CD4-positive, alpha-beta T cell (primary cell): ENCODE results near the gene SLC29A1. TPM values are rescaled to one million over a fixed set of nuclear protein-coding genes. Genes with fewer than 3 reads are reported as not detected.

Source experiments
- ATAC-seq: fragments of 200-7000 bp; cut with Tn5 transposase; one replicate; pipeline ENCODE4 v1.10.0; 2022; ENCODE audit warnings: mild to moderate bottlenecking; ENCODE audit not compliant: poor library complexity
- CTCF ChIA-PET: fragments of 350-600 bp; sonication (Branson Sonifier 250); formaldehyde crosslinking; loops from one replicate; lab custom pipeline; 2021; ENCODE audit warnings: antibody characterized with exemption, inconsistent platforms; lab: Charles Lee
- POLR2A ChIA-PET: fragments of 350-600 bp; sonication (Branson Sonifier 250); formaldehyde crosslinking; loops from one replicate; lab custom pipeline; 2021; ENCODE audit warnings: antibody characterized with exemption, inconsistent platforms; lab: Charles Lee
- DNase-seq, 14 experiments: peaks; one replicate each; pipeline ENCODE4 v3.0.0-alpha.2; 2013 to 2020; ENCODE audit warnings: mixed read lengths in 2 of 14
- H3K27ac ChIP-seq, 2 donors: one replicate each; pipeline versions ENCODE4 v1.5.1 to v1.7.0; 2013; ENCODE audit warnings: low read length in 2 of 2, low read depth in 1 of 2, mild to moderate bottlenecking in 1 of 2
- H3K27me3 ChIP-seq, 2 experiments: 1 replicate in 1 of 2; 2 replicates in 1 of 2; pipeline versions ENCODE4 v1.6.1 to v1.7.0; 2013; ENCODE audit warnings: low read length in 2 of 2, control low read depth in 1 of 2, mild to moderate bottlenecking in 1 of 2, moderate library complexity in 1 of 2; ENCODE audit not compliant: insufficient read depth in 2 of 2, control insufficient read depth in 1 of 2
- H3K36me3 ChIP-seq: one replicate; pipeline ENCODE4 v1.6.1; 2013; ENCODE audit warnings: low read length, control low read depth; ENCODE audit not compliant: insufficient read depth
- H3K4me1 ChIP-seq: one replicate; pipeline ENCODE4 v1.6.1; 2013; ENCODE audit warnings: low read length, control low read depth; ENCODE audit not compliant: insufficient read depth
- H3K4me3 ChIP-seq: one replicate; pipeline ENCODE4 v1.5.1; 2013; ENCODE audit warnings: mild to moderate bottlenecking, low read length, moderate library complexity
- H3K9me3 ChIP-seq, 2 experiments: 1 replicate in 1 of 2; 2 replicates in 1 of 2; pipeline versions ENCODE4 v1.6.1 to v1.7.0; 2013; ENCODE audit warnings: low read length in 2 of 2, mild to moderate bottlenecking in 2 of 2, control low read depth in 1 of 2, moderate library complexity in 1 of 2; ENCODE audit not compliant: control insufficient read depth in 1 of 2, insufficient read depth in 1 of 2
- H3K27ac Mint-ChIP-seq: one replicate; pipeline ENCODE4 v1.8.0; 2020; ENCODE audit warnings: mixed read lengths
- H3K27me3 Mint-ChIP-seq: one replicate; pipeline ENCODE4 v1.8.0; 2021; ENCODE audit warnings: mixed read lengths
- H3K36me3 Mint-ChIP-seq: one replicate; pipeline ENCODE4 v1.8.0; 2021; ENCODE audit warnings: low read depth, mixed read lengths
- H3K4me1 Mint-ChIP-seq: one replicate; pipeline ENCODE4 v1.8.0; 2021; ENCODE audit warnings: low read depth, mixed read lengths
- H3K4me3 Mint-ChIP-seq: one replicate; pipeline ENCODE4 v1.8.0; 2020; ENCODE audit warnings: mild to moderate bottlenecking, mixed read lengths
- H3K9me3 Mint-ChIP-seq: one replicate; pipeline ENCODE4 v1.8.0; 2020; ENCODE audit warnings: mixed read lengths
- CTCF ChIP-seq: fragments of 200-600 bp; IDR thresholded peaks from one replicate; pipeline ENCODE4 v1.8.0; 2022; ENCODE audit warnings: antibody characterized with exemption, mild to moderate bottlenecking
- intact Hi-C, 2 experiments: fragments of 100-400 bp; cut with DNase I in 1 of 2; cut with micrococcal nuclease in 1 of 2; formaldehyde crosslinking; loops; one replicate each; pipeline versions ENCODE4 v1.15.1 to v1.9.0; 2023 to 2025; cut with DNase I, micrococcal nuclease
- total RNA-seq, 174 experiments: library from RNA in 2 of 174; stranded (reverse) in 2 of 174; gene quantifications; one replicate each; pipeline ENCODE4 v1.2.3 and lab custom pipeline; 2021 to 2026

SLC29A1 gene
- total RNA-seq, 2 experiments from 2014 or later: 0.67 to 1.3 TPM

GRCh38 chr6:44250067-44250717 is 26.8 kb downstream of the SLC29A1 start:
- no peak for ATAC-seq
- H3K4me1 Mint-ChIP-seq: peaks cover 72% of the 10 kb centered on the region
- Histone ChIP-seq H3K27me3 (no peaks in the 10 kb centered on the region), H3K4me3 (no peak overlapping the region), H3K9me3 (no peaks in the 10 kb centered on the region), H3K36me3 (peaks cover 70% of the 10 kb centered on the region), H3K4me1 (peaks cover 52% of the 10 kb centered on the region), H3K27ac (no peak overlapping the region)
- H3K27me3 Mint-ChIP-seq: peaks cover 5% of the 10 kb centered on the region
- DNase-seq: no peak
- no peaks in the 10 kb centered on the region for H3K9me3 Mint-ChIP-seq
- intact Hi-C loops: no loop called here
- no peak for TF ChIP-seq CTCF
- peak overlapping the region; percentile 96 for H3K4me3 Mint-ChIP-seq
- ChIA-PET CTCF (no interaction called here), POLR2A (no interaction called here)
- peaks cover 92% of the 10 kb centered on the region for H3K36me3 Mint-ChIP-seq
- peak overlapping the region; percentile 12 for H3K27ac Mint-ChIP-seq

- Mint-ChIP-seq H3K27me3 (peaks cover 5% of the 10 kb centered on the region), H3K27ac (peak overlapping the region; percentile 12), H3K4me3 (peak overlapping the region; percentile 12), H3K9me3 (no peaks in the 10 kb centered on the region), H3K36me3 (peaks cover 92% of the 10 kb centered on the region), H3K4me1 (peaks cover 70% of the 10 kb centered on the region)
- ChIA-PET POLR2A (no interaction called here), CTCF (no interaction called here)
- Histone ChIP-seq H3K27me3 (no peaks in the 10 kb centered on the region), H3K4me3 (no peak overlapping the region), H3K9me3 (no peaks in the 10 kb centered on the region), H3K4me1 (peaks cover 51% of the 10 kb centered on the region), H3K36me3 (peaks cover 75% of the 10 kb centered on the region), H3K27ac (no peak overlapping the region)
- intact Hi-C loops: no loop called here
- TF ChIP-seq CTCF: no peak
- no peak for ATAC-seq
- DNase-seq: no peak
Measured at GRCh38 chr6:44250718-44251123, 27.3 kb downstream of the SLC29A1 start.

- Mint-ChIP-seq H3K9me3 (no peaks in the 10 kb centered on the region), H3K27ac (no peak overlapping the region), H3K27me3 (peaks cover 3% of the 10 kb centered on the region), H3K4me3 (peak overlapping the region; percentile 59), H3K4me1 (peaks cover 77% of the 10 kb centered on the region), H3K36me3 (peaks cover 91% of the 10 kb centered on the region)
- DNase-seq (no peak), ATAC-seq (no peak)
- Histone ChIP-seq H3K36me3 (peaks cover 79% of the 10 kb centered on the region), H3K27ac (no peak overlapping the region), H3K4me3 (no peak overlapping the region), H3K27me3 (no peaks in the 10 kb centered on the region), H3K9me3 (no peaks in the 10 kb centered on the region), H3K4me1 (peaks cover 55% of the 10 kb centered on the region)
- CTCF ChIA-PET: interaction anchor here (1.0 kb wide), 1 partner anchor 13 kb away, joined by 4 read pairs; no protein-coding TSS in a partner anchor
- no peak for TF ChIP-seq CTCF
- intact Hi-C loops: no loop called here
- POLR2A ChIA-PET: interaction anchor here (0.9 to 1.2 kb wide), 2 partner anchors 10 to 28 kb away, joined by 3 to 4 read pairs; partner anchors contain the start of gene SLC29A1
Measured at GRCh38 chr6:44251576-44252524, 28.5 kb downstream of the SLC29A1 start.
